ENCODE measurements around the gene NAE1.

Gene NAE1

DNA sequence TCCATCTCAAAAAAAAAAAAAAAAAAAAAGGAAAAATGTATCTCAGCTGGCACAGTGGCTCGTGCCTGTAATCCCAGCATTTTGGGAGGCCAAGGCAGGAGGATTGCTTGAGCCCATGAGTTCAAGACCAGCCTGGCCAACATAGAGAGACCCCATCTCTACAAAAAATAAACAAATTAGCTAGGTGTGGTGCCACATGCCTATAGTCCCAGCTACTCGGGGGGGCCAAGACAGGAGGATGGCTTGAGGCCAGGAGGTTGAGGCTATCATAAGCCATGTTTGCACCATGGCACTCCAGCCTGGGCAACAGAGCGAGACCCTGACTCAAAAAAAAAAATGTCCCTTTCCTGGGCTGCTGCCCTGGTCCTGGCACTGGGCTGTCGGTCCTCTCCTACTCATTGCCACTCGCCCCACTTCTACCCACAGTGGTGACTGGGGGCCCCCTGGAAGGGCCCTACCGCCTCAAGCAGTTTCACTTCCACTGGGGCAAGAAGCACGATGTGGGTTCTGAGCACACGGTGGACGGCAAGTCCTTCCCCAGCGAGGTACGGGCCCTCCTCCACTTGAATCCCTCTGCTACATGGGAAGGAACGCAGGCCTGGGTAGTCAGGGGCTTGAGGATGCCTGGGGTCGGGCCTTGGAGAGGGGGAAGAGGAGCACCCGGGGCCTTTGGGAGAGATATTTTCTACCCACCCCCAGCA, 19.5 kb upstream of the NAE1 start:
- no peak for DNase-seq (ENCODE audit: low read depth in 4 of 4, low spot score in 1 of 4)

DNA sequence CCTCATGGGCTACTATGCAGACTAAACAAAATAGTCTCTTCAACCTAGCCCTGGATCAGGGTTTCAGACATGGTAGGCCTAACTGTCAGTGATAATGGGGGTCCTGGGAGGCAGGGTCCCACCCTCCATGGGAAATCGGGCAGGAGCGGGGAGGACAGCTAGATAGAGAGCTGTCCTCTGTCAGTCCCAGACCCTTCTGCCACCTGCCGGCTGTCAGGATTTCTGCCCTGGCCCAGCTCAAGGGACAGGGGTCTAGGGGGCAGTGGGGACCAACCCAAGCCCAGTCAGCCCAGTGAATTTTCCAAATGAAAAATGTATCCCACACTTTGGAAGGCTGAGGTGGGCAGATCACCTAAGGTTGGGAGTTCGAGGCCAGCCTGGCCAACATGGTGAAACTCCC, 18.8 kb upstream of the NAE1 start:
- DNase-seq (ENCODE audit: low read depth in 4 of 4, low spot score in 1 of 4) = no peak

DNA sequence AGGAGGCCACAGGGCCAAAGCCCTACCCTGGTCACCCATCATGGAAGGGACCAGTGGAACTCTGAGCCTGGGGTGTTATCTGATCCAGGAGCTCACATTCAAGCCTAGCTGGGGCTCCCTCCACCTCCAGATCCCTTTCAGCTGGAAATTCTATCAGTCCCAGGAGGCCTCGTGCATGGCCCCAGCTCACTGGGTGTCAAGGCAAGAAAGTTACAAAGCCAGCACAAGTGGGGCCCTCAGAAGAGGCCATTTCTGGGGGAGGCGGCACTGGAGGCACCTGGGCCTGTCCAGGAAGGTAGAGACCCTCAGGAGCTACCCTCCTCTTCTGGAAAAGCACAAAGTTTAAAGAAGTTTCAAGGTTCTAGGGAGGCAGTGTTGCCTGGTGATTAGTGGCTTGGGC, 18.2 kb upstream of the NAE1 start:
- no peak for DNase-seq (ENCODE audit: low read depth in 4 of 4, low spot score in 1 of 4)

- DNase-seq (ENCODE audit: low read depth in 4 of 4, low spot score in 1 of 4) = no peak
Observed at GRCh38 chr16:66848172-66848571, 17.4 kb upstream of the NAE1 start.

GRCh38 chr16:66847533-66848067, 16.8 kb upstream of the NAE1 start:
- DNase-seq (ENCODE audit: low read depth in 4 of 4, low spot score in 1 of 4) = no peak

DNA sequence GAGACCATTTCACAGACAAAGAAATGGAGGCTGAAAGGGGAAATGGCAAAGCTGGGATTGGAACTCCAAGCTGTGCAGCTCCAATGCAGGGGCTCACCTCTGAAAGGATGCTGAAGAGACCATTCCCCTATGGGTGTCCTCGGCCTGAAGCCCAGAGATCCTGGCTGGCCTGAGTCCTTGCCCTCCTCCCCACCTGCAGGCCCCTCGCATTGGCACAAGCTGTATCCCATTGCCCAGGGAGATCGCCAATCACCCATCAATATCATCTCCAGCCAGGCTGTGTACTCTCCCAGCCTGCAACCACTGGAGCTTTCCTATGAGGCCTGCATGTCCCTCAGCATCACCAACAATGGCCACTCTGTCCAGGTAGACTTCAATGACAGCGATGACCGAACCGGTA, 16.1 kb upstream of the NAE1 start:
- no peak for DNase-seq (ENCODE audit: low read depth in 4 of 4, low spot score in 1 of 4)

GRCh38 chr16:66846266-66846665, 15.5 kb upstream of the NAE1 start:
- DNase-seq (ENCODE audit: low read depth in 4 of 4, low spot score in 1 of 4) = no peak

GRCh38 chr16:66845791-66846221, 15.0 kb upstream of the NAE1 start:
- no peak for DNase-seq (ENCODE audit: low read depth in 4 of 4, low spot score in 1 of 4)

GRCh38 chr16:66845080-66845410, 14.3 kb upstream of the NAE1 start:
- no peak for DNase-seq (ENCODE audit: low read depth in 4 of 4, low spot score in 1 of 4)

DNA sequence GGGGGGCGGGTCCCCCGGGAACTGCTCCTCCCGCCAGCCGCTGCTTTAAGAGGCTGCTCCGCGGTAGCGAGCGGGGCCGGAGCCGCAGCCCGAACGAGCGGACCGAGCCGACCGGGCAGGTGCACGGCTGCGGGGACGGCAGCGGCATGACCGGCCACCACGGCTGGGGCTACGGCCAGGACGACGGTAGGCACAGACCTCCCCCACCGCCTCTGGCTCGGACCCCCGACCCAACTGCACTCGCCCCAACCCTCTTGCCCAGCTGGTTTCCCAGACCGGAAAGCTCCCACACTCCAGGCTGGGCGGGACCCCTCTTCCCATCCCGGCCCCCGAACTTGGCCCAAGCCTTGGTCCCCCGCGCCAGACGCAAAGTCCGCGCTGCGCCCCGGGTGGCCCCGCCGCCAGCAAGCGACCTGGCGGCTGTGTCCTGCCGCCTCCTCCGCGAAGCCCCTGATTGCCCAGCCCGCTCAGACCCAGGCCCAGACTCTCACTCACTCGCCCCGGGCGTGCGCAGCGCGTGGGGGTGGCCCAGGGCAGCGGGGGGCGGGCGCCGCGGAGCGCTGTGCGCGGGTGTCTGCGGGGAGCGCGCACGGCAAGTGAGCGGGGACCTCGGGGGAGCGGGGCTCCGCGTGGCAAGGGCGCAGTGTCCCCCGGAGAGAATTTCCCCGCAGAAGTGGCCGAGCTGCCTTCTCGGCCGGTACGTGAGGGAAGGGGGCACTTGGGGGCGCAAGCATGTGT, 13.7 kb upstream of the NAE1 start, which contains the start of gene CA7:
Gene CA7, plus strand, starts transcription at position 73 of the 738 bp plus-strand sequence. Its CDS starts 74 bp downstream, at position 147.
- DNase-seq (ENCODE audit: low read depth in 4 of 4, low spot score in 1 of 4) = no peak

DNA sequence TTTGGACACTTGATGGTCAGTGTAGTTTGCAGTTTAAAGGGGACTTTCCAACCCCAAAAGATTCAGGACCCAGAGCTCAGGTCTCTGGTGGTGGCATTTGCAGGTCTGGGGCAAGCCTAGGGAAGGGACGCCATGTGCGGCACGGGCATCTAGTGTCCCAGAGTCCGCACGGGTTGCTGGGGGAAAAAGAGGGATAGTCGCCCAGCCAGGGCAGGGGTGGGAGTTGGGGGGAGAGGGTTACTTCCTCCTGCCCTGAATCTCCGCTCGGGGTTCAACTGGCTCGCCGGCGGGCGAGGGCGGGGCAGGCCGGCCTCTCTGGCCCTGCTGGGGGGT, 13.2 kb upstream of the NAE1 start:
- no peak for DNase-seq (ENCODE audit: low read depth in 4 of 4, low spot score in 1 of 4)

- no peak for DNase-seq (ENCODE audit: low read depth in 4 of 4, low spot score in 1 of 4)
Observed at GRCh38 chr16:66843191-66843590, 12.4 kb upstream of the NAE1 start.

DNA sequence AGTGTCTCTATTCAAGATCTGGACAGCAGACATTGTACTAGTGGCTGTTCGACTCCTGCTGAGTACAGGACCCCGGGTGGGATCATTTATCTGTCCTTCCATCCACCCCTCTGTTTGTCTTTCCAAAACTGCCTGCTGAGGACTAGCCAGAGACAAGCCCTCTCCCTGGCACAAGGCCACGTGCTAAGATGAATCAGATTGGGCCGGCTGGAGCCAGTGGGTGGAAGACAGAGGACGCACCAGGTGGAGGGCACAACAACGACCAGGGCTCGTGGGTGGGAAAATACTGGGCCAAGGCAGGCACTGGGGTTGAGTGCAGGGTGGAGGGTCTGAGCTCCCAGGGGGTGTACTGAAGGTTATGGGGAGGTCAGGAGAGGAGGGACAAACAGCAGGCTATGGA, 12.0 kb upstream of the NAE1 start:
- no peak for DNase-seq (ENCODE audit: low read depth in 4 of 4, low spot score in 1 of 4)

- DNase-seq (ENCODE audit: low read depth in 4 of 4, low spot score in 1 of 4) = no peak
Observed at GRCh38 chr16:66841366-66841765, 10.6 kb upstream of the NAE1 start.

DNA sequence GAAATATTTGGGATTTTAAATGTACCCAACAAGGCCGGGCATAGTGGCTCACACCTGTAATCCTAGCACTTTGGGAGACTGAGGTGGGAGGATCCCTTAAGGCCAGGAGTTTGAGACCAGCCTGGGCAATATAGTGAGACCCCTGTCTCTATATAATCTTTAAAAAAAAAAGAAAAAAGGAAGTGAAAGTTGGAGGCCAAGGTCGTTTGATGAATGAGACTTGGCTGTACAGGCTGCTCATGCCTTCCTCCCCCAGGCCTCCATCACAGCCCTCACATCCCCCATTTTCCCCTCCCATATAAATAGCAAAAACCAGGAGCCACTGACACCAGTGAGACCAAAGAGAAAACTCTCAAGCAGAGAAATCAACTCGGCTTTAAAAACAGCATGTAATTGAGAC, 10.1 kb upstream of the NAE1 start:
- DNase-seq (ENCODE audit: low read depth in 4 of 4, low spot score in 1 of 4) = no peak

DNA sequence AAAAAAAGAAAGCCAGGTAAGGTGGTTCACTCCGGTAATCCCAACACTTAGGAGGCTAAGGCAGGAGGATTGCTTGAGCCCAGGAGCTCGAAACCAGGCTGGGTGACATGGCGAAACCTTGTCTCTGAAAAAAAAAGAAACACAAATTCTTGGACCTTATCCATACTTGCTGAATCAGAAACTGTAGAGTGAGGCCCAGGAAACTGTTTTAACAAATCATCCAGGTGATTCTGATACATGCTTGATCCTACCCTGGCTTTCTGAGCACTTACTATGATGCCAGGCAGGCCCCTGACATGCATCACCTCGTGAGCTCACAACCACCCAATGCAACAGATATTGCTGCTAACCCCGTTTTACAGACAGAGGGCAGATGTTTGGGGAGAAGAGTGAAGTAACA, 4.0 kb upstream of the NAE1 start:
- no peak for DNase-seq (ENCODE audit: low read depth in 4 of 4, low spot score in 1 of 4)

GRCh38 chr16:66832661-66833305, 2.0 kb upstream of the NAE1 start:
- no peak for DNase-seq (ENCODE audit: low read depth in 4 of 4, low spot score in 1 of 4)

DNA sequence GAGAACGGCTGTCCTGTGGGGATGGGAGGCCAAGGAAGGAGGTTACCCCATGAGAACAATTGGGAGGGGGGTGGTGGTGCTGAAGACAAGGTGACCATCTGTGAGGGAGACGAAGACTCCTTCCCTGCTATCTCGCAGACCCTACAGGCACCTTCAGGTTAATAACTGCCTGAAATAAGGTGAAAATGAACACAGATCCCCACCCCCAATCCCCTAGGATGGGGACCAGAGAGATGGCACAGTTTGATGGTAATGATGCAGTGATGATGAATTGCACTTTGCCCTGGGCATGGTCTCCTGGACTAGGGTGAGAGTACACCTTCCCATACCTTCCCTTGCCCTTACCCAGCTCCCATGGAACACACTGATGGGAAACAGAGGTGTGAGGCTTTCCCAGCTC, 1.4 kb upstream of the NAE1 start:
- no peak for DNase-seq (ENCODE audit: low read depth in 4 of 4, low spot score in 1 of 4)

DNA sequence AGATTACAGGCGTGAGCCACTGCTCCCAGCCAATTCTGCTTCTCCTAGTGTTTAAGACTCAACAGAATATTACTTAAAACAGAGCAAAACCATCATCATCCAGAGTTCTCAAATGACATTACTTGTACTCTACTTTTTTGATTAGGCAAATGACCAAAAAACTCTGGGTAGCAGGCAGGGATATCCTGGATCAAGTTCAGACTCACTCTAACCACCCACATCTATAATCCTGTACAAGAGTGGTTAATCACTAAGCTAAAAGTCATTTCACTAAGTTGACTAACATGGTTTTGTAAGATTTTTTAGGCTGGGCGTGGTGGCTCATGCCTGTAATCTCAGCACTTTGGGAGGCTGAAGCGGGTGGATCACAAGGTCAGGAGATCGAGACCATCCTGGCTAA, 6.8 kb downstream of the NAE1 start:
- no peak for DNase-seq (ENCODE audit: low read depth in 4 of 4, low spot score in 1 of 4)

GRCh38 chr16:66814734-66815133, 16.0 kb downstream of the NAE1 start:
- no peak for DNase-seq (ENCODE audit: low read depth in 4 of 4, low spot score in 1 of 4)

- DNase-seq (ENCODE audit: low read depth in 4 of 4, low spot score in 1 of 4) = no peak
Observed at GRCh38 chr16:66811043-66811442, 19.7 kb downstream of the NAE1 start.

DNA sequence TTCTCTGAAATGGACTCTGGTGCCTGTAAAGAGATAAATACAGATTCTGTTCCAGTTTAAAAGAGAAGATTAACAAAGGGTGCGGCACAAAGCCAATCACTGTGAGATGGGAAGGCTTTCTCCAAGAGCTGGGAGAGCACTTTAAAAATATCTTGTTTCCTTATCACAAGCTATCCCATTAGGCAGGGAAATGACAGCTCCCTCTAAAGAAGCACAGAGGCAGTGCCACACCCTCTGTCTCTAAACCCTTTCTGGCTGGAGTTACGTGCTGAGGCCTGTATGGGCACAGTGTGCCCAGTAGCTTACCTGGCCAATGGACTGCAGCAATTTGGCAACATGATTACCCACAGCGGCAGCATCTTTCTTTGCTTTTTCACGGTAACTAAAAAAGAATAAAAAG, 20.4 kb downstream of the NAE1 start:
- no peak for DNase-seq (ENCODE audit: low read depth in 4 of 4, low spot score in 1 of 4)

Data from stimulated activated CD4-positive, alpha-beta T cell treated with anti-CD3 and anti-CD28 coated beads, Interleukin-1b, Interleukin-23, amount 100 ng/mL, for 24 hours (primary cell).